ENCODE results near the gene SHROOM3. TPM values are rescaled to one million over a fixed set of nuclear protein-coding genes. Genes with fewer than 3 reads are reported as not detected.

SHROOM3 gene
- polyA plus RNA-seq, 2 of the 4 experiments (the other 2 are of a cell fraction) = 2.8 to 5.1 TPM

- TF ChIP-seq ELK1 (IDR thresholded peaks at IDR 0.05; ENCODE audit: low read depth, low read length) = no peak
These were observed 127.9 kb downstream of the SHROOM3 start (continued) for GRCh38 chr4:76562836-76563453.

- no peak for DNase-seq (ENCODE audit: low read depth in 1 of 2, low spot score in 1 of 2)
- H3K27ac ChIP-seq = peak overlapping the region in 1 of 2 experiments; percentile 44; a peak in 1 of 6 replicates
These were observed 128.6 kb downstream of the SHROOM3 start for GRCh38 chr4:76563454-76564122.

GRCh38 chr4:76564123-76564915, 129.3 kb downstream of the SHROOM3 start:
- Histone ChIP-seq H3K9me3 (no peaks in the 10 kb centered on the region), H3K4me1 (peaks cover 14% of the 10 kb centered on the region), H3K4me2 (no peak overlapping the region), H3K27ac (peak overlapping the region in 1 of 2 experiments; percentile 44; a peak in 1 of 6 replicates), H3K4me3 (no peak overlapping the region)
- no peak for DNase-seq (ENCODE audit: low read depth in 1 of 2, low spot score in 1 of 2)
- POLR2A ChIA-PET = no interaction called here
- FAIRE-seq = no peak
- CTCF ChIA-PET = interaction anchor here (1.0 to 1.3 kb wide), 2 partner anchors 13 to 24 kb away, joined by 3 read pairs; no protein-coding TSS in a partner anchor
- ATAC-seq = no peak
- TF ChIP-seq HDAC2 (IDR thresholded peaks at IDR 0.05) (no peak), EHMT2 (IDR thresholded peaks at IDR 0.05; ENCODE audit: low read depth) (no peak), CBX8 (IDR thresholded peaks at IDR 0.05) (no peak), POLR2AphosphoS2 (conservative IDR thresholded peaks at IDR 0.05; ENCODE audit: low read length) (no peak), PBX3 (IDR thresholded peaks at IDR 0.05) (no peak), ELK1 (IDR thresholded peaks at IDR 0.05; ENCODE audit: low read depth, low read length) (no peak), KDM1A (IDR thresholded peaks at IDR 0.05; ENCODE audit: low read depth) (no peak)
- WGBS (ENCODE audit: missing lambda C conversion rate) = 95% methylated on average over 4 of the region's 4 CpGs

More at GRCh38 chr4:76563454-76564122, 128.6 kb downstream of the SHROOM3 start:
- 81% methylated on average over 7 of the region's 7 CpGs for WGBS (ENCODE audit: missing lambda C conversion rate)
- Histone ChIP-seq H3K4me2 (no peak overlapping the region; the same call in 2 of the 3 replicates), H3K4me1 (0 out of 3 replicates have a peak, but pooled peaks cover 11% of the 10 kb centered on the region), H3K9me3 (no peaks in the 10 kb centered on the region), H3K4me3 (no peak overlapping the region)
- no peak for ATAC-seq
- no peak for FAIRE-seq
- TF ChIP-seq FOSB (CRISPR knock-in tag; IDR thresholded peaks at IDR 0.05) = no peak
- TF ChIP-seq PBX3 (IDR thresholded peaks at IDR 0.05) = no peak
- no peak for TF ChIP-seq CHD4 (IDR thresholded peaks at IDR 0.05; ENCODE audit: borderline replicate concordance)
- TF ChIP-seq RNF2 (IDR thresholded peaks at IDR 0.05; ENCODE audit: borderline replicate concordance, low read depth) = no peak
- no peak for TF ChIP-seq ZSCAN20 (CRISPR knock-in tag; IDR thresholded peaks at IDR 0.05)
- no peak for TF ChIP-seq CBX2 (IDR thresholded peaks at IDR 0.05; ENCODE audit: borderline replicate concordance, low read depth)
- no peak for TF ChIP-seq ESRRA (IDR thresholded peaks at IDR 0.05; ENCODE audit: borderline replicate concordance, low read length)
- TF ChIP-seq SMC3 (IDR thresholded peaks at IDR 0.05) = no peak
- TF ChIP-seq RFX5 (IDR thresholded peaks at IDR 0.05) = no peak
- no peak for TF ChIP-seq MYC (IDR thresholded peaks at IDR 0.05; ENCODE audit: borderline replicate concordance, low read length)
- POLR2A ChIA-PET = no interaction called here
- CTCF ChIA-PET = interaction anchor here (0.6 to 1.3 kb wide), 3 partner anchors 21 to 391 kb away, joined by 3 read pairs; no protein-coding TSS in a partner anchor
